Mesodermal cell (in vitro differentiated cells): ENCODE results near the gene MACF1.
"Not testable (repeated sequence)": the region's sequence is repeated elsewhere in the genome, so short reads cannot be mapped to it uniquely, and the experiment has no call there.

ENCODE experiments used
- H3K27ac ChIP-seq: 2 replicates; pipeline ENCODE4 v1.7.0; 2013; ENCODE audit warnings: mild to moderate bottlenecking, low read depth, low read length, moderate library complexity; ENCODE audit not compliant: severe bottlenecking
- H3K36me3 ChIP-seq: 2 replicates; pipeline ENCODE4 v1.7.1; 2013; ENCODE audit warnings: mild to moderate bottlenecking, low read length, moderate library complexity; ENCODE audit not compliant: control insufficient read depth, insufficient read depth
- H3K4me1 ChIP-seq: one replicate; pipeline ENCODE4 v1.7.1; 2013; ENCODE audit warnings: mild to moderate bottlenecking, low read length; ENCODE audit not compliant: insufficient read depth, control insufficient read depth, poor library complexity, severe bottlenecking
- H3K4me3 ChIP-seq: 2 replicates; pipeline ENCODE4 v1.7.0; 2013; ENCODE audit warnings: low read length, control low read depth, mild to moderate bottlenecking; ENCODE audit not compliant: insufficient read depth, poor library complexity, severe bottlenecking; ENCODE audit errors: extremely low read depth
- H3K9me3 ChIP-seq: 2 replicates; pipeline ENCODE4 v1.7.1; 2013; ENCODE audit warnings: mild to moderate bottlenecking, low read length, moderate library complexity; ENCODE audit not compliant: control insufficient read depth
- WGBS, 2 experiments: methylation state at CpG; one replicate each; pipeline ENCODE4 v1.1.5; 2013; ENCODE audit warnings: missing lambda C conversion rate in 2 of 2; ENCODE audit not compliant: insufficient coverage in 2 of 2; 5-methylcytosine and 5-hydroxymethylcytosine counted together

Gene MACF1

DNA sequence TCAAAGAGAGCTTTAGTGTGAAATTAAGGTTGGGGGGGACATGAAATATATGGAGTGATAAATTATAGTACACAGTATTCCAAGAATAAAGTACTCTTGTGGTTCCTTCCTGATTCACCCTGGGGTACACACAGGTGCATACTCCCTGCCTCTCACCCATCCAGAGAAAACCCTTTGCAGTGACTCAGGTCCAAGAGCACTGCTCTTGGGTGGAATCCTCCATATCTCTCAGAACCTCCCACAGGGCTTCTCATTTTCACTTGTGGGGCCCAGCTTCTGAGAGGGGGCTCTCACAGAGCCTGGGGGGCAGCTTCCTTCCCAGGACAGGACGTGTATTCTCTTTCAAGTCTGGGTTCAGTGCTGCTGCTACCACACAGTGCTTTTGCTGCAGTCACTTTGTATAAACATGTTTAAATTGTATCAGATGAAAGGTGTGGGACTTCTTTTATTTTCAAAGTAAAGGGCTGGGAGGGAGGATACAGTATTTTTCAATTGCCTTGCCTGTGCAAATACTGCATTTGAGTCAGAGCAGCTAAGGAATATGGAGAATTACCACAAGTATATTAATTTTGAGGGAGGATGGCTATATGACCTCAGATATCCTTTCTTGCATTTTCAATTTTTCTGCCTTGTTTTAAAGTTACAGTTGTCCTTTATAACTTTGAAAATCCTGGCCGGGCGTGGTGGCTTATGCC lies 262.1 kb downstream of the MACF1 start:
- 91 to 92% methylated on average over 3 of the region's 3 CpGs for WGBS, 2 experiments
- Histone ChIP-seq H3K9me3 (no peaks in the 10 kb centered on the region), H3K27ac (no peak overlapping the region), H3K4me1 (no peaks in the 10 kb centered on the region), H3K36me3 (peaks cover 93% of the 10 kb centered on the region), H3K4me3 (no peak overlapping the region)

DNA sequence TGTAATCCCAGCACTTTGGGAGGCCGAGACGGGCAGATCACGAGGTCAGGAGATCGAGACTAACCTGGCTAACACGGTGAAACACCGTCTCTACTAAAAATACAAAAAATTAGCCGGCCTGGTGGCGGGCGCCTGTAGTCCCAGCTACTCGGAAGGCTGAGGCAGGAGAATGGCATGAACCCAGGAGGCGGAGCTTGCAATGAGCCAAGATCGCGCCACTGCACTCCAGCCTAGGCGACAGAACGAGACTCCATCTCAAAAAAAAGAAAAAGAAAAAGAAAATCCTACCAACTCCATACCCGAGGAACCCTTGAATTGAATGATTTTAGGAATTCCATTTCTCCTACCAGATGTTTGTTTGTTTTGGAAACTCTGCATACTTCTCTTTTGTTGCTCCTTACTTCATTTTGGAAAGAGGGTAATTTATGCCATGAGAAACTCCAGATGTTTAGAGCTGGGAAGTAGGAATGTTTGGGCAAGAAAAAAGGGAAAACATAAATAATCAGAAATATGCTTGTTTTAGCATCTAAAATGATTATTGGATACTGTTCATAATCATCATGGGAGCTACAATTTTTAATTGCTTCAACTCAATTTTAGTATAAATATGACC lies 262.7 kb downstream of the MACF1 start:
- not testable (repeated sequence) for H3K9me3 ChIP-seq, H3K27ac ChIP-seq, H3K4me3 ChIP-seq, H3K4me1 ChIP-seq
- WGBS, 2 experiments = 92 to 93% methylated on average over 4 of the region's 16 CpGs
- peaks cover 93% of the 10 kb centered on the region for H3K36me3 ChIP-seq

DNA sequence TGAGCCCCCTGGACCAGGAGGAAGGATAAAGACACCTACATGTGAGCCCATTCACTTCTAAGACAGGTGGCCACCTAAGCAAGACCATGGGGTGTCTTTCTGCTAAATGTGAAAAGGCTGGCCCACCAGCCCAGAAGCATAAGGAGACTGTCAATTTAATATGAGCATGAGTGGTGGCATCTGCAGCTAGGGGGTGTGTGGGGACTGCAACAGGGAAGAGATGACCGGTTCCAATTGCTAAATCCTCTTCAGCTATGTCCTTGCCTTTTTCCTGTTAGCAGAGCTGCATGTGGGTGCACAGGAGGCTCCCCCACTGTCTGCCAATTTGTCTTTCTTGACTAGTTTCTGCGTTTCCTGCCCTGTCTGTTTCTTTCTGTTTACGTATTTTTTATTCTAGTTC lies 264.7 kb downstream of the MACF1 start:
- WGBS, 2 experiments = 97 to 100% methylated on average over 3 of the region's 3 CpGs

DNA sequence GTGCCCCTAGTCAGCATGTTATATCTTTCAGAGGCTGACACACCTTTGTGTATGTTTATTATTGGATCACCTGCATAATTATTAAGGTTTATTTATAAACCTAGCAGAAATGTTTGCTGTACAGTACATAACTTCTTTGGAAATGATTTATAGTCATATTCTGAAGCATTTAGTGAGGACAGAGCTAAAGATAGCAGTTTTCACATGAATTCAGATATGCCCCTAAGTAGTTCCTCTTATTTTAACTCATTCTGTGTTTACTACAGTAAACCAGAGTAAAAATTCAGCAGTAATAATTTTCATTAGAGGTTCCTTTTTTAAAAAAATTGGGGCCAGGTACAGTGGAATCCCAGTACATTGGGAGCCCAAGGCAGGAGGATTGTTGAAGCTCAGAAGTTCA lies 265.5 kb downstream of the MACF1 start:
- Histone ChIP-seq H3K4me3 (no peak overlapping the region), H3K4me1 (no peaks in the 10 kb centered on the region), H3K9me3 (no peaks in the 10 kb centered on the region), H3K27ac (no peak overlapping the region), H3K36me3 (peaks cover 93% of the 10 kb centered on the region)

More for the DNA sequence above, 264.7 kb downstream of the MACF1 start:
- Histone ChIP-seq H3K9me3 (no peaks in the 10 kb centered on the region), H3K4me1 (no peaks in the 10 kb centered on the region), H3K4me3 (no peak overlapping the region), H3K36me3 (peaks cover 93% of the 10 kb centered on the region), H3K27ac (no peak overlapping the region)

DNA sequence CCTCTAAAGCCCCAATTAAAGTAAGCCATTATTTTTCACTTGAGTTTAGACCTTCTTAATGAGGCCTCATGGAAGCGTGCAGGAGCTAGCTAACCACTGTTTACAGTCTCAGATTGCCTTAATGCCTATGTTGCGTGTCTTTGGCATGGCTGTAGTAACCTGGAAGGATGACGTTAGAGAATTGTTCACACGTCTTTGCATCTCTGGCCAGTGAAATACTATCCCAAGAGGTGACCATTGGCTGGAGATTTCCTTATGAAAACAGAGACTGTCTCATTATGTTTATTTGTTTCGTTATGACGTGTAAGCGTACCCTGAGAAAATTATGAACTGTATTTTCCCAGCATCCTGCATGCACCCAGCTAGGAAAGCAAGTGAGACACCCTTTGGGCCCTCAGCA lies 268.3 kb downstream of the MACF1 start:
- Histone ChIP-seq H3K36me3 (peaks cover 87% of the 10 kb centered on the region), H3K4me3 (no peak overlapping the region), H3K27ac (no peak overlapping the region), H3K4me1 (no peaks in the 10 kb centered on the region), H3K9me3 (no peaks in the 10 kb centered on the region)
- 96 to 100% methylated on average over 7 of the region's 7 CpGs for WGBS, 2 experiments

DNA sequence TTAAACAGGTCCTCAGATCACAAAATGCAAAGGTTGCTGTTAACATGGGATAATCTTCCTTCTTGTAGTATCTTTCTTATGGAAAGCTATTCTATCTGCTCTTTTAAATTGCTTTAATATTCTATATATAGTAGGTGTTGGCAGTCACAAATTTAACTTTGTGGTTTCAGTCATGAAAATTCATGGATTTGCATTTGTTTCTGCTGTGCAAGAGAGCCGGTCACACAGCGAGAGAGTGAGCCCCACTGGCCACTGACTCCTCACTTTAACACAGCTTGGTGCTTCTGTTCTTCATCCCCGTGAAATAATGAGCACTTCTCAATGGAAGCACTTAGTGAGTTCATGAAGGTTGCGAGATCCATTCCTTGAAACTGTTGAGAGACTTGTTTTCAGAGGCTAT lies 268.8 kb downstream of the MACF1 start:
- Histone ChIP-seq H3K4me3 (no peak overlapping the region), H3K36me3 (peaks cover 85% of the 10 kb centered on the region), H3K9me3 (no peaks in the 10 kb centered on the region), H3K27ac (no peak overlapping the region), H3K4me1 (no peaks in the 10 kb centered on the region)
- WGBS, 2 experiments = 100% methylated on average over 1 of the region's 4 CpGs; no CpG with 5 or more reads in 1 of the 2 experiments

DNA sequence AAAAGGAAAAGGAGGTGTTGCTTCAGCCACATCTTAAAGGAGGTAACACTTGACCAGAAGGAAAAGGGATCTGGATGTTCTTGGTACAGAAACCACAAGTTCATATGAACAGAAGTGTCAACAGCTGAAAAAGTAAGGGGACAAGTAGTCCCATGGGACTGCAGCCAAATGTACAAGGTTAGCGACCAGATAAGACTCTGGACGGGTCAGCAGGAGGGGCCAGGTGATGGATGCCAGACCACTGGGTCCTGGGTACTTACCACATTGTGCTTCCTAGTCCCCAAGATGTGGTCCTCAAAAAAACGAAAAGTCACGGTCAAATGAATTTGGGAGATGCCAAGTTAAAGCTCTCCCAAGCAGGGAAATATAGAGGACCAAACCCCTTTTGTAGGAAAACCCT lies 270.3 kb downstream of the MACF1 start:
- Histone ChIP-seq H3K9me3 (no peaks in the 10 kb centered on the region), H3K4me3 (no peak overlapping the region), H3K27ac (no peak overlapping the region), H3K36me3 (peaks cover 85% of the 10 kb centered on the region), H3K4me1 (no peaks in the 10 kb centered on the region)
- WGBS, 2 experiments = 98 to 100% methylated on average over 3 to 4 of the region's 4 CpGs

DNA sequence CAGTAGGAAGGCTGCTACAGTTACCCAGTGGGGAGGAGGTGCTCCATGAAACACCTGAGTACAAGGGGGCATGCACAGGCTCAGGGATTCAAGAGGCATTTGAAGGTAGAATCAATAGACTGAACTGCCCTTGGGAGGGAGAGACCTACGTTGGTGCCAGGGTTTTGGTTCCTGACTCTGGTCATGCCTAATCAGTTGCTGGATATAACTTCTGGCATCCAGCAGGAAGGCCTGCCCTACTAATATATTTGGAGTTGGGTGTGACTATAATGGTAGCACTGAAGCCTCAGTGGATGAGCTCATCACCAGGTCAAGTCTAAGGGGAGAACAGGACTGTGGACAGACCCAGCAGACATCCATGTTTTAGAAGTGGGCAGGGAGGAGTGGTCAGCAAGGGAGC lies 271.1 kb downstream of the MACF1 start:
- H3K9me3 ChIP-seq, H3K4me1 ChIP-seq, H3K27ac ChIP-seq, H3K4me3 ChIP-seq: not testable (repeated sequence)
- WGBS, 2 experiments = 86 to 100% methylated on average over 1 of the region's 1 CpG
- H3K36me3 ChIP-seq = peaks cover 85% of the 10 kb centered on the region

DNA sequence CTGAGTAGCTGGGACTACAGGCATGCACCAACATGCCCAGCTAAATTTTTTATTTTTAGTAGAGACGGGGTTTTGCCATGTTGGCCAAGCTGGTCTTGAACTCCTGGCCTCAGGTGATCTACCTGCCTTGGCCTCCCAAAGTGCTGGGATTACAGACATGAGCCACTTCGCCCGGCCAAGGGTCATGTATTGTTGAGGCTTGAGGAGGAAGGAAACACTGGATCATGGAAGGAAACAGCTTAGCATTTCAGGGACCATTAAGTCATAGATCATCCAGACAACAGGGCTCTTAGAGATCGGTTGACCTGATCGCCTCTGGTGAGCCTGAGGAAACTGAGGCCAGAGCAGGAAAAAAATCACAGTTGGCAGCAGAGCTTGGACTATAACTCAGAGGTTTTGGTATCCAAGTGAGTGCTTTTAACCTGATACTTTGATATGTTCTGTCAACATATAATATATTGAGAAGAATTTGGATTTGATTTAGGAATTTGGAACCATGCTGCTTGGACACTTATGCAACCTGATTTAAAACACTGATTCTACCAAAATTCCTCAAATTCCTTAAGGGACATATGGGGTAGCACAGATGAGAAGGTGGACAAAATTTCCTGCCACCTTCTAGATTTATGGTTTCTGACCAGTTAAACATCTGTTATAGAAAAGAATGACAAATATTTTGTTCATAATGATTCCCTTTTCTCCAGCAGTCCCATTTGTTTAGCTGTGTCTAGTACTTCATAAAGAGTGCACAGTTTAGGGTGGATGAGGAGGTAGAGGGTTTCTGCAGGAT lies 273.8 kb downstream of the MACF1 start:
- 95 to 98% methylated on average over 5 of the region's 5 CpGs for WGBS, 2 experiments
- Histone ChIP-seq H3K27ac (no peak overlapping the region), H3K9me3 (no peaks in the 10 kb centered on the region), H3K4me1 (no peaks in the 10 kb centered on the region), H3K36me3 (peaks cover 84% of the 10 kb centered on the region), H3K4me3 (no peak overlapping the region)

DNA sequence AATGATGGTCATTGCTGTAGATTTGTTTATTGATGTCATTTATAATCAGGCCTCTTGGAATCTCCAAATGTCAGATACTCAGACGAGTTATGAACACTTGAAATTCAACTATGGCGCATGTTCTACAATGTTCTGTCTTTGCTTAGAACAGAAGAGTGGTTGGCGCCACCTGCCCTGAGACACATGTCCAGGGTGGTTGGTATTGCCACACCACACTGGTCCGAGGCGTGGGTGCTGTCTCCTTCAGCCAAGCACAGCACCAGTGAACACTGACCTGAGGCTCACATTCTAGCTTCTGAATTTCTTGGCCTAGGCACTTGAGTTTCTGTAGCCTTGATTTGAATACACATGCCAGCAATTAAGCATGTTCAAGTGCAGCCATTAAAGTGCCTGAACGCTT lies 276.8 kb downstream of the MACF1 start:
- no peak overlapping the region for H3K4me3 ChIP-seq
- no peaks in the 10 kb centered on the region for H3K9me3 ChIP-seq
- peaks cover 85% of the 10 kb centered on the region for H3K36me3 ChIP-seq
- no peak overlapping the region for H3K27ac ChIP-seq
- H3K4me1 ChIP-seq = no peaks in the 10 kb centered on the region
- 90 to 92% methylated on average over 5 to 6 of the region's 6 CpGs for WGBS, 2 experiments

DNA sequence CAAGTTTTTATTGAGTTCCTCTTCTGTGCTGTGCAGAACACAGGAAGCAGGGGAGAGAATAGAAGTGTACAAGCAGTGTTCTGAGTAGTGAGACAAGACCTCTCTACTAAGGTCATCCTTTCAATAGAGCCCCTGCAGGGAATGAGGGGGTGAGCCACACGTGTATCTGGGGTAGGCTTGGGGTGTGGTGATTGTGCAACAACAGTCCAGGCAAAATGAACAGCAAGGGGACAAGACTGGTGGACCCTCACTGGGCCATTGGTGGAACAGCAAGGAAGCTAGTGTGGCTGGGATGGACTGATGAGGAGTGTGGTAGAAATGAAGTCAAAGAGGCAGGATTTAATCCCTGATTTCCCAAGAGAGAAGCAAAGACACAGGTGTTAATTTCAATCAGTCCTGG lies 278.8 kb downstream of the MACF1 start:
- H3K9me3 ChIP-seq = no peaks in the 10 kb centered on the region
- no peak overlapping the region for H3K4me3 ChIP-seq
- H3K27ac ChIP-seq = no peak overlapping the region
- H3K36me3 ChIP-seq = peaks cover 87% of the 10 kb centered on the region
- H3K4me1 ChIP-seq = no peaks in the 10 kb centered on the region
- WGBS, 2 experiments = 80 to 83% methylated on average over 1 of the region's 1 CpG
